HEK293 (cell line): Measurements from ENCODE around the gene DCDC2B.

Source experiments
- CTCF ChIA-PET: fragments of 350-600 bp; formaldehyde crosslinking; extraction: SDS; loops from one replicate; lab custom pipeline; 2021; ENCODE audit warnings: antibody characterized with exemption; lab: Yijun Ruan, JAX
- POLR2A ChIA-PET: fragments of 300-600 bp; formaldehyde crosslinking; extraction: SDS; loops from one replicate; lab custom pipeline; 2020; ENCODE audit warnings: antibody characterized with exemption, inconsistent platforms; lab: Yijun Ruan, JAX
- H3K27ac ChIP-seq: fragments of 200-500 bp; sonication (Bioruptor generic); 2 replicates; pipeline ENCODE4 v1.5.1; 2014; ENCODE audit warnings: low read depth, low read length, control low read depth, inconsistent platforms; ENCODE audit errors: extremely low read depth
- H3K36me3 ChIP-seq, 2 experiments: fragments of 200-500 bp in 1 of 2; sonication (Bioruptor generic) in 1 of 2; 1 replicate in 1 of 2; 2 replicates in 1 of 2; pipeline ENCODE4 v1.5.1; 2014 to 2017; ENCODE audit warnings: inconsistent platforms in 2 of 2, low read length in 2 of 2; ENCODE audit not compliant: control insufficient read depth in 2 of 2, insufficient read depth in 1 of 2
- H3K4me1 ChIP-seq: fragments of 200-500 bp; sonication (Bioruptor generic); 2 replicates; pipeline ENCODE4 v1.5.1; 2014; ENCODE audit warnings: mild to moderate bottlenecking, low read length, inconsistent platforms; ENCODE audit not compliant: control insufficient read depth, insufficient read depth
- H3K4me3 ChIP-seq: 2 replicates; pipeline ENCODE4 v1.5.1; 2011; ENCODE audit warnings: low read depth, mild to moderate bottlenecking, control low read depth, low read length, moderate library complexity
- H3K9me3 ChIP-seq: fragments of 200-500 bp; sonication (Bioruptor generic); 2 replicates; pipeline ENCODE4 v1.5.1; 2014; ENCODE audit warnings: low read depth, low read length, inconsistent platforms; ENCODE audit not compliant: control insufficient read depth, insufficient read depth
- ATF2 ChIP-seq: fragments of 450-650 bp; formaldehyde crosslinking; IDR thresholded peaks from 2 replicates; pipeline ENCODE4 v1.5.1; 2016; ENCODE audit warnings: missing biosample characterization, missing genetic modification characterization, low read depth
- PRDM2 ChIP-seq: fragments of 450-650 bp; formaldehyde crosslinking; IDR thresholded peaks from 2 replicates; pipeline ENCODE4 v1.5.1; 2016; ENCODE audit warnings: missing biosample characterization, missing genetic modification characterization, borderline replicate concordance
- SCRT1 ChIP-seq: fragments of 450-650 bp; formaldehyde crosslinking; IDR thresholded peaks from 2 replicates; pipeline ENCODE4 v1.5.1; 2016; ENCODE audit warnings: missing biosample characterization, missing genetic modification characterization, borderline replicate concordance
- SCRT2 ChIP-seq: fragments of 450-650 bp; formaldehyde crosslinking; IDR thresholded peaks from 2 replicates; pipeline ENCODE4 v1.5.1; 2016; ENCODE audit warnings: missing biosample characterization, missing genetic modification characterization
- ZBTB7A ChIP-seq: fragments of 450-650 bp; formaldehyde crosslinking; IDR thresholded peaks from 2 replicates; pipeline ENCODE4 v1.5.1; 2016; ENCODE audit warnings: low read depth, missing biosample characterization, missing genetic modification characterization
- ZIC2 ChIP-seq: fragments of 450-650 bp; formaldehyde crosslinking; IDR thresholded peaks from 2 replicates; pipeline ENCODE4 v1.5.1; 2016; ENCODE audit warnings: missing biosample characterization, missing genetic modification characterization
- ZNF138 ChIP-seq: fragments of 450-650 bp; formaldehyde crosslinking; IDR thresholded peaks from 2 replicates; pipeline ENCODE4 v1.5.1; 2016; ENCODE audit warnings: missing biosample characterization, missing genetic modification characterization, borderline replicate concordance
- ZNF155 ChIP-seq: fragments of 450-650 bp; formaldehyde crosslinking; IDR thresholded peaks from 2 replicates; pipeline ENCODE4 v1.5.1; 2016; ENCODE audit warnings: missing biosample characterization, missing genetic modification characterization
- ZNF19 ChIP-seq: fragments of 450-650 bp; formaldehyde crosslinking; IDR thresholded peaks from 2 replicates; pipeline ENCODE4; 2016; ENCODE audit warnings: missing biosample characterization, missing genetic modification characterization, low read depth
- ZNF24 ChIP-seq: fragments of 450-650 bp; formaldehyde crosslinking; IDR thresholded peaks from 2 replicates; pipeline ENCODE4 v1.5.1; 2016; ENCODE audit warnings: missing biosample characterization, missing genetic modification characterization
- ZNF280D ChIP-seq: fragments of 450-650 bp; formaldehyde crosslinking; IDR thresholded peaks from 2 replicates; pipeline ENCODE4 v1.5.1; 2016; ENCODE audit warnings: missing biosample characterization, missing genetic modification characterization
- ZNF48 ChIP-seq: fragments of 450-650 bp; formaldehyde crosslinking; IDR thresholded peaks from 2 replicates; pipeline ENCODE4 v1.5.1; 2016; ENCODE audit warnings: missing biosample characterization, missing genetic modification characterization
- ZNF670 ChIP-seq: fragments of 450-650 bp; formaldehyde crosslinking; IDR thresholded peaks from 2 replicates; pipeline ENCODE4 v1.5.1; 2016; ENCODE audit warnings: missing biosample characterization, missing genetic modification characterization, low read depth
- ZSCAN23 ChIP-seq: fragments of 450-650 bp; formaldehyde crosslinking; IDR thresholded peaks from 2 replicates; pipeline ENCODE4 v1.5.1; 2016; ENCODE audit warnings: missing biosample characterization, missing genetic modification characterization
- TF ChIP-seq, protein P1 (sequence below): fragments of 450-650 bp; formaldehyde crosslinking; IDR thresholded peaks from 2 replicates; pipeline ENCODE4; 2016; ENCODE audit warnings: missing biosample characterization, missing genetic modification characterization
- TF ChIP-seq, protein P2 (sequence below): fragments of 450-650 bp; formaldehyde crosslinking; IDR thresholded peaks from 2 replicates; pipeline ENCODE4 v1.5.1; 2017; ENCODE audit warnings: missing biosample characterization, missing genetic modification characterization

Gene DCDC2B

DNA sequence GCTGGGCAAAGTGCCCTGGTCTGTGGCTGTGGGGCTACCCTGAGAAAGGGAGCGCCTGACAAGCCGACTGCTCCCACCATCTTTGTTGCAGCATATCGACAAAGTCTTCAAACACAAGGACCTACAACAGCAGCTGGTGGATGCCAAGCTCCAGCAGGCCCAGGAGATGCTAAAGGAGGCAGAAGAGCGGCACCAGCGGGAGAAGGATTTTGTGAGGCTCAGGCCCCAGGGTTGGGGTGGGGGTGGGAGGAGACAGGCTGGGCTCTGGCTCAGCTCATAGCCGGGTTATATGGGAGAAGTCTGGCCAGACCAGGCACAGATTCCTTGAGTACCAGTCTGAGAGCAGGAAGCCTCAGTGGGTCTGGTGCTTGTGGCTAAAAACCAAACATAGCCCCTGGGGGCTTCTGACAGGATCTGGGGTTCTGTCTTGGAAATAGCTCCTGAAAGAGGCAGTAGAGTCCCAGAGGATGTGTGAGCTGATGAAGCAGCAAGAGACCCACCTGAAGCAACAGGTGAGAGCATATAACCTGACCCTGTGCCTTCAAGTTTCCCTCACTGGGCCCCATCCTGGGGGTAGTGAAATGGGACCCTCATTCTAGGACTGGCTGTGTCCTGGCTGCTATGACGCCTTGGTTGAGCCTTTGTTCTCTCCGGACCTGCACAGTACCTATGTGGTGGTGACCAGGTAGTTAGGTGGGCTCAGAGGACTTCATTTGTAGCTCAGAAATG is 16.5 kb upstream of the DCDC2B start:
- POLR2A ChIA-PET = interaction anchor here (1.6 to 2.8 kb wide), 2 partner anchors 10 to 13 kb away, joined by 5 to 15 read pairs; partner anchors contain the start of gene TXLNA
- Histone ChIP-seq H3K27ac (no peak overlapping the region), H3K36me3 (peaks cover 49 to 100% of the 10 kb centered on the region in 2 experiments), H3K4me3 (no peak overlapping the region), H3K9me3 (no peaks in the 10 kb centered on the region), H3K4me1 (no peaks in the 10 kb centered on the region)
- TF ChIP-seq, protein P1, sequence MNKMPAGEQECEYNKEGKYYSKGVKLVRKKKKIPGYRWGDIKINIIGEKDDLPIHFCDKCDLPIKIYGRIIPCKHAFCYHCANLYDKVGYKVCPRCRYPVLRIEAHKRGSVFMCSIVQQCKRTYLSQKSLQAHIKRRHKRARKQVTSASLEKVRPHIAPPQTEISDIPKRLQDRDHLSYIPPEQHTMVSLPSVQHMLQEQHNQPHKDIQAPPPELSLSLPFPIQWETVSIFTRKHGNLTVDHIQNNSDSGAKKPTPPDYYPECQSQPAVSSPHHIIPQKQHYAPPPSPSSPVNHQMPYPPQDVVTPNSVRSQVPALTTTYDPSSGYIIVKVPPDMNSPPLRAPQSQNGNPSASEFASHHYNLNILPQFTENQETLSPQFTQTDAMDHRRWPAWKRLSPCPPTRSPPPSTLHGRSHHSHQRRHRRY (tag by site-specific recombination) = no peak
- TF ChIP-seq SCRT1 (peak; percentile 78; the same call in 1 of the 2 replicates), SCRT2 (tag by site-specific recombination) (peak; percentile 94)
- CTCF ChIA-PET = interaction anchor here (0.6 kb wide), 1 partner anchor 217 kb away, joined by 3 read pairs; no protein-coding TSS in a partner anchor

DNA sequence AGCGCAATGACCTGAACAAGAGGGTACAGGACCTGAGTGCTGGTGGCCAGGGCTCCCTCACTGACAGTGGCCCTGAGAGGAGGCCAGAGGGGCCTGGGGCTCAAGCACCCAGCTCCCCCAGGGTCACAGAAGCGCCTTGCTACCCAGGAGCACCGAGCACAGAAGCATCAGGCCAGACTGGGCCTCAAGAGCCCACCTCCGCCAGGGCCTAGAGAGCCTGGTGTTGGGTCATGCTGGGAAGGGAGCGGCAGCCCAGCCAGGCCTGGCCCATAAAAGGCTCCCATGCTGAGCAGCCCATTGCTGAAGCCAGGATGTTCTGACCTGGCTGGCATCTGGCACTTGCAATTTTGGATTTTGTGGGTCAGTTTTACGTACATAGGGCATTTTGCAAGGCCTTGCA is 13.9 kb upstream of the DCDC2B start:
- no peaks in the 10 kb centered on the region for H3K9me3 ChIP-seq
- peaks cover 27 to 91% of the 10 kb centered on the region in 2 experiments for H3K36me3 ChIP-seq
- no peak overlapping the region for H3K4me3 ChIP-seq
- ChIA-PET CTCF (no interaction called here), POLR2A (interaction anchor here (1.1 to 1.2 kb wide), 2 partner anchors 122 to 141 kb away, joined by 3 read pairs; partner anchors contain the start of gene MARCKSL1)
- TF ChIP-seq ZNF24 (tag by site-specific recombination) (no peak), ZNF19 (tag by site-specific recombination) (no peak), ZIC2 (tag by site-specific recombination) (peak; percentile 90), ATF2 (tag by site-specific recombination) (no peak), PRDM2 (no peak)
- no peaks in the 10 kb centered on the region; the same call in 1 of the 2 replicates for H3K4me1 ChIP-seq
- H3K27ac ChIP-seq = no peak overlapping the region

- no peak overlapping the region for H3K4me3 ChIP-seq
- H3K4me1 ChIP-seq = no peaks in the 10 kb centered on the region; the same call in 1 of the 2 replicates
- peaks cover 23 to 85% of the 10 kb centered on the region in 2 experiments; a peak in 2 of 3 replicates for H3K36me3 ChIP-seq
- H3K27ac ChIP-seq = no peak overlapping the region
- no peaks in the 10 kb centered on the region for H3K9me3 ChIP-seq
- ChIA-PET POLR2A (interaction anchor here (0.5 to 5.0 kb wide), 6 partner anchors 7 to 140 kb away, joined by 3 to 25 read pairs (median 4); partner anchors contain the start of genes MARCKSL1 and TXLNA), CTCF (no interaction called here)
- TF ChIP-seq ZNF48 (tag by site-specific recombination) (no peak), SCRT1 (no peak), ZNF670 (tag by site-specific recombination) (no peak), ZBTB7A (tag by site-specific recombination) (no peak), ZNF155 (tag by site-specific recombination) (no peak), ZNF280D (tag by site-specific recombination) (no peak), ZNF138 (tag by site-specific recombination) (no peak), ZSCAN23 (tag by site-specific recombination) (no peak)
- TF ChIP-seq, protein P2, sequence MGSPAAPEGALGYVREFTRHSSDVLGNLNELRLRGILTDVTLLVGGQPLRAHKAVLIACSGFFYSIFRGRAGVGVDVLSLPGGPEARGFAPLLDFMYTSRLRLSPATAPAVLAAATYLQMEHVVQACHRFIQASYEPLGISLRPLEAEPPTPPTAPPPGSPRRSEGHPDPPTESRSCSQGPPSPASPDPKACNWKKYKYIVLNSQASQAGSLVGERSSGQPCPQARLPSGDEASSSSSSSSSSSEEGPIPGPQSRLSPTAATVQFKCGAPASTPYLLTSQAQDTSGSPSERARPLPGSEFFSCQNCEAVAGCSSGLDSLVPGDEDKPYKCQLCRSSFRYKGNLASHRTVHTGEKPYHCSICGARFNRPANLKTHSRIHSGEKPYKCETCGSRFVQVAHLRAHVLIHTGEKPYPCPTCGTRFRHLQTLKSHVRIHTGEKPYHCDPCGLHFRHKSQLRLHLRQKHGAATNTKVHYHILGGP (tag by site-specific recombination) = no peak
These were observed 13.4 kb upstream of the DCDC2B start for GRCh38 chr1:32195531-32195930.
